HG03064 (cell line): ENCODE results near the gene GNG5.
A peak's percentile ranks its signal among the peaks of the same experiment; 100 is the strongest.
"Not testable (repeated sequence)": the region's sequence is repeated elsewhere in the genome, so short reads cannot be mapped to it uniquely, and the experiment has no call there.

Experiments
- ATAC-seq: cut with Tn5 transposase; IDR thresholded peaks from one replicate; pipeline ENCODE4 v1.9.1; 2021; ENCODE audit warnings: low read depth; ENCODE audit not compliant: unreplicated experiment

Gene GNG5

GRCh38 chr1:84506002-84506728 lies at the start of gene GNG5, which contains the start of gene SPATA1:
GNG5 (minus strand) TSS chr1:84506581; CDS start chr1:84506091, 490 bp downstream.
SPATA1 (plus strand) TSS chr1:84506386; CDS start chr1:84516360, 9,974 bp downstream.
- ATAC-seq, result peak; percentile 77

- ATAC-seq, result no peak
Observed at GRCh38 chr1:84550826-84551225, 44.4 kb upstream of the GNG5 start.

GRCh38 chr1:84541679-84542078 lies 35.3 kb upstream of the GNG5 start:
- no peak for ATAC-seq

- no peak for ATAC-seq
Observed at GRCh38 chr1:84540759-84541158, 34.4 kb upstream of the GNG5 start.

- ATAC-seq, result no peak
Observed at GRCh38 chr1:84539972-84540371, 33.6 kb upstream of the GNG5 start.

- no peak for ATAC-seq
Observed at GRCh38 chr1:84538599-84538998, 32.2 kb upstream of the GNG5 start.

GRCh38 chr1:84525779-84526178 lies 19.4 kb upstream of the GNG5 start:
- no peak for ATAC-seq

- ATAC-seq, result no peak
Observed at GRCh38 chr1:84524590-84524989, 18.2 kb upstream of the GNG5 start.

- ATAC-seq, result no peak
Observed at GRCh38 chr1:84510668-84511067, 4.3 kb upstream of the GNG5 start.

GRCh38 chr1:84510165-84510564 lies 3.8 kb upstream of the GNG5 start:
- ATAC-seq, result no peak

- no peak for ATAC-seq
Observed at GRCh38 chr1:84509029-84509428, 2.6 kb upstream of the GNG5 start.

- ATAC-seq, result no peak
Observed at GRCh38 chr1:84508510-84508909, 2.1 kb upstream of the GNG5 start.

GRCh38 chr1:84507887-84508286 lies 1.5 kb upstream of the GNG5 start:
- not testable (repeated sequence) for ATAC-seq

- ATAC-seq, result no peak
Observed at GRCh38 chr1:84506729-84507453, 510 bp upstream of the GNG5 start.

- ATAC-seq, result peak; percentile 37
Observed at GRCh38 chr1:84505493-84506001, 834 bp downstream of the GNG5 start.

GRCh38 chr1:84504580-84505492 lies 1.5 kb downstream of the GNG5 start:
- ATAC-seq, result no peak

GRCh38 chr1:84502927-84503326 lies 3.5 kb downstream of the GNG5 start:
- no peak for ATAC-seq

- no peak for ATAC-seq
Observed at GRCh38 chr1:84497631-84498275, 8.6 kb downstream of the GNG5 start.

- ATAC-seq, result no peak
Observed at GRCh38 chr1:84496498-84496897, 9.9 kb downstream of the GNG5 start.

- no peak for ATAC-seq
Observed at GRCh38 chr1:84493747-84494146, 12.6 kb downstream of the GNG5 start.
